Measurements from ENCODE around the gene ACVR1B.

ACVR1B gene

DNA sequence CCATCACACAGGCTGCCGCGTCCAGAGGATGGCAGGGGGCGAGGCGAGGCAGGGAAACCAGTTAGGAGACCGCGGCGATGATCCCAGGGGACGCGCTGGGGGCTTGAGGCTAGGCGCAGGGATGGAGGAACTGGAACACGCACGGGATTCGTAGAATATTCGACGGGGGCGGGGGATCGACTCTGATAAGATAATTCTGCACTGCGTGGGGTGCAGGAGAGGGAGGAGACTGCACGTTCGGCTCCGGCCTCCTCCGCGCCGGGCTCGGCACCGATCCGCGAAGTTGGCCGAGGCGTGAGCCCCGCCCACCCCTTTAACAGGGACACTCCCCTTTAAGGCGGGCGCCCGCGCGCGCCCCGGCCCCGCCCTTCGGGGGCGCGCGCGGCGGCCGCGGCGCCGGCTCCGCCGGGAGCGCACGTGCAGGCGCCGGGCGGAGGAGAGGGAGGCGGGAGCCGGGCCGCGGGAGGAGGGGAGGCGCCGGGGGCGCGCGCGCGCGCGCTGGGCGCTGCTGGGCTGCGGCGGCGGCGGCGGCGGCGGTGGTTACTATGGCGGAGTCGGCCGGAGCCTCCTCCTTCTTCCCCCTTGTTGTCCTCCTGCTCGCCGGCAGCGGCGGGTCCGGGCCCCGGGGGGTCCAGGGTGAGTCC lies at the start of gene ACVR1B:
Gene ACVR1B, plus strand, starts transcription at position 501 of the 644 bp plus-strand sequence. Its CDS starts 45 bp downstream, at position 546.
- in situ Hi-C loops (cut with HindIII; ENCODE audit: low sequenced_read_pairs) = no loop called here

GRCh38 chr12:51901881-51902280 lies 49.6 kb upstream of the ACVR1B start:
- in situ Hi-C loops (cut with HindIII; ENCODE audit: low sequenced_read_pairs) = no loop called here

DNA sequence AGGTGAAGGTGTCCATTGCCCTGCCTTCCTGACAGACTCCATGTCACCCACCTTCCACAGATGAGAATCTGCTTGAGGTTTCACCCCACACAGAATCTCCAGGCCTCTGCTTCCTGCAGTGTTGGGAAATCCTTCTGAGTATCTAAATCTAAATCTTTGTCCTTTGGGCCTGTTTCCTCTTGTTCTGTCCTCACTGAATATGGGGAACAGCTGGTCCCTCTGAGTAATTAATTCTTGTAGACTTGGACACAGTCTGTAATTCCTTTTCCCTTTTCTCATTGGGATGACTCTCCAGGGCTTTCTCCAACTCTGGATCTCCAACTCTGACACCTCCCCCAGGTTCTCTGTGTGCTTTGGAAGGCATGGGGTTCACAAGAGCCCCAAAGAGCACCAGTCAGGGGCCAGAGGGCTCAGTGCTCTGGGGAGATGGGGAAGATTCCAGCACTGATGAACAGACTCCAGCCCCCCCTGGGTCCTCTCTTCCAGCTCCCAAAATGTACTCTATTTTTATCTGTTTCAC lies 46.5 kb upstream of the ACVR1B start:
- in situ Hi-C loops (cut with HindIII; ENCODE audit: low sequenced_read_pairs) = no loop called here

- in situ Hi-C loops (cut with HindIII; ENCODE audit: low sequenced_read_pairs) = no loop called here
These were observed 45.7 kb upstream of the ACVR1B start for GRCh38 chr12:51905471-51906429.

- in situ Hi-C loops (cut with HindIII; ENCODE audit: low sequenced_read_pairs) = no loop called here
These were observed 44.9 kb upstream of the ACVR1B start for GRCh38 chr12:51906430-51907082.

GRCh38 chr12:51907083-51907855 lies 44.2 kb upstream of the ACVR1B start, which contains the start of gene ACVRL1:
TSS of gene ACVRL1 (plus strand) at chr12:51907504. CDS start at chr12:51912475, 4,971 bp downstream.
- in situ Hi-C loops (cut with HindIII; ENCODE audit: low sequenced_read_pairs) = no loop called here

- in situ Hi-C loops (cut with HindIII; ENCODE audit: low sequenced_read_pairs) = no loop called here
These were observed 43.6 kb upstream of the ACVR1B start for GRCh38 chr12:51907856-51908425.

- in situ Hi-C loops (cut with HindIII; ENCODE audit: low sequenced_read_pairs) = no loop called here
These were observed 42.5 kb upstream of the ACVR1B start for GRCh38 chr12:51908876-51909592.

DNA sequence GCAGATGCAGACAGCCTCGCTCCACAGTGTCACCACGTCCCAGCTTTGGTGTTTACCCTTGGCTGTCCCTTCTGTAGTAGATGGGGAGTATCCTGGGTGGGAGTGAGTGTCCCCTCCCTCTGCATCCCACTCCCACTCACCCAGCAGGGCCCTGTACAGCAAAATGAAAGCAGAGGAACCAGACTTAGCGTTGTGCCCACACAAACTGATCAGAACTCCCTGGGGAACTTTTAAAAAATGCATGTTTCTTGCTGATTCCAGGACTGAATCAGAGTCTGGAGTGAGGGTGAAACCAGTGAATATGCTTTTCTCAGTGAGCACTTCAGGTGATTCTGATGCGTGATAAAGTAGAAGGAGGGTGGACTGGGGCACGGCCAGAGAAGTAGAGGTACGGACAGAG lies 41.3 kb upstream of the ACVR1B start:
- in situ Hi-C loops (cut with HindIII; ENCODE audit: low sequenced_read_pairs) = no loop called here

DNA sequence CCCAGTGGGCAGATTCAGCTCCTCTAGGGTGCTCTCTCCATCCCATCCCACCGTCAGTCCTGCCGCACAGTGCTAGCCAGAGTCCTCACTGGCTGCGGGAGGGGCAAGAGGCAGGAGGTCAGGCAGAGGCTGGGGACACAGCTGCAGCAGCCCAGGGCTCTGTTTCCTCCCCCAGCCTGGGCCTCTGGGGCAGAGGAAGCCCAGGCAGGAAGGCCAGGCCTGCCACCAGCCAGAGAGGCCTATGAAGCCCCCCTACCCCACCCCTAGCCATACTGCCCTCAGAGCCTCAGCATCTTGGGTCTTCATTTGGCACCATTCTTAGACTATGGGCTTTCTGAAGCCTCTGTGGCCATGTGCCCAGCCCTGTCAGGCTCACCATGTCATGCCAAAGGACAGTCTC lies 40.8 kb upstream of the ACVR1B start:
- in situ Hi-C loops (cut with HindIII; ENCODE audit: low sequenced_read_pairs) = no loop called here

GRCh38 chr12:51911307-51911706 lies 40.2 kb upstream of the ACVR1B start:
- in situ Hi-C loops (cut with HindIII; ENCODE audit: low sequenced_read_pairs) = no loop called here

DNA sequence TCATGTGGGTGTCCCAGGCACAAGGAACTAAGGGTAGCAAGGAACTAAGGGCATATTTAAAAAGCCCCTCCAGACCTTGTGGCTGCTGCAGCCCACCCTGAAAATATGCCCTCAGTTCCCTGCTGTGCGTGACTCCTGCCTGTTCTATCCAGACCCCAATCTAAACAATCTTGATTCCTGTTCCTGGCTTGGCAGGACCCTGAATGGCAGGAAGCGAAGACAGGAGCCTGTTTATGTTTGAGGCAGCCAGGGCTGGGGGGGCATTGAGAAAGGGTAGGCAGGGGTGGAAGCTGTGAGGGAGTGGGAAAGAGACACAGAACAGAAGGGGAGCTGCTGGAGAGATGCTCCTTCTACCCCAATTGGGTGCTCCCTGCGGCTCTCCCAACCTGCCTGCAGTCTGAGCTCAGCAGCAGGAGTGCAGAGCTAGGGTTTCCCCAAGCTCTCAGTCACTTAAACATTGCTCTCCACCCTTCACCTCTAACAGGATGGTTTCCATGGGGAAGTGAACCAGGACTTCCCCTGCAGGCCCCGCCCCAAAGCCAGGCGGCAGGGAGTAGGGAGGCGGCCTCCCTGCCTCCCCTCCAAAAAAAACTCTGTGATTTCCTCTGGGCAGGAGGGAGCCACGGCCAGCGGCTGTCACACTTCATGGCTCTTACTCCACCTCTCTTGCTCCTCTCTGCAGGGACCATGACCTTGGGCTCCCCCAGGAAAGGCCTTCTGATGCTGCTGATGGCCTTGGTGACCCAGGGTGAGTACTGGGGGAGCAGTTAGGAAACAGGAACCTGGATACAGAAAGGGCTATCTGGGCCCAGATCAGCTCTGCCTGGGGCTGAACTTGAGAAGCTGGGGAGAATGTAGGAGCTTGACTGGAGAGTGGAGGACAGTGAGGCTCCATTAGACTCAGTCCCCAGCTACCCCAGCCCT lies 39.4 kb upstream of the ACVR1B start:
- in situ Hi-C loops (cut with HindIII; ENCODE audit: low sequenced_read_pairs) = no loop called here

DNA sequence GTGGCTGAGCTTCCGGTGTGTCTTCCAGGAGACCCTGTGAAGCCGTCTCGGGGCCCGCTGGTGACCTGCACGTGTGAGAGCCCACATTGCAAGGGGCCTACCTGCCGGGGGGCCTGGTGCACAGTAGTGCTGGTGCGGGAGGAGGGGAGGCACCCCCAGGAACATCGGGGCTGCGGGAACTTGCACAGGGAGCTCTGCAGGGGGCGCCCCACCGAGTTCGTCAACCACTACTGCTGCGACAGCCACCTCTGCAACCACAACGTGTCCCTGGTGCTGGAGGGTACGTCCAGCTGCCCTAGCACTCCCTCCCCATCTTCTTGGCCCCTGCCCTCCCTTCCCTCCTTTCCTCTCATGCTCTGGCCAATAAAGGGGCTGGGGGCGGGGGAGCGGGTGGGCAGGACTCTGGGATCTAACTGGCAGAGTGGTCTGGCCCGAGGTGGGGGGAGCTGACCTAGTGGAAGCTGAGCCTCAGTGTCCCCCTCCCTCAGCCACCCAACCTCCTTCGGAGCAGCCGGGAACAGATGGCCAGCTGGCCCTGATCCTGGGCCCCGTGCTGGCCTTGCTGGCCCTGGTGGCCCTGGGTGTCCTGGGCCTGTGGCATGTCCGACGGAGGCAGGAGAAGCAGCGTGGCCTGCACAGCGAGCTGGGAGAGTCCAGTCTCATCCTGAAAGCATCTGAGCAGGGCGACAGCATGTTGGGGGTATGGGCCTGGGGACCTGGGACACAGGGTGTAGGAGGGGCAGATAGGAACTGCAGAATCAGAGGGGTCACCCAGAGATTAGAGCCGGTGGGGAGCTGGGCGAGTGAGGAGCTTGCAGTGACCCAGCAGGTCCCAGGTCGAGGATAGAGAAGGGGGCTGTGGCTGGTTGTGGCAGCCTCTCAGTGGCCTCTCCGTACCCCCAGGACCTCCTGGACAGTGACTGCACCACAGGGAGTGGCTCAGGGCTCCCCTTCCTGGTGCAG lies 38.1 kb upstream of the ACVR1B start:
- in situ Hi-C loops (cut with HindIII; ENCODE audit: low sequenced_read_pairs) = no loop called here

- in situ Hi-C loops (cut with HindIII; ENCODE audit: low sequenced_read_pairs) = no loop called here
These were observed 37.2 kb upstream of the ACVR1B start for GRCh38 chr12:51914034-51914923.

GRCh38 chr12:51915003-51915625 lies 36.4 kb upstream of the ACVR1B start:
- in situ Hi-C loops (cut with HindIII; ENCODE audit: low sequenced_read_pairs) = no loop called here

- in situ Hi-C loops (cut with HindIII; ENCODE audit: low sequenced_read_pairs) = no loop called here
These were observed 35.5 kb upstream of the ACVR1B start for GRCh38 chr12:51915951-51916350.
